B cell (primary cell): Measurements from ENCODE around the gene MESP2. TPM values are rescaled to one million over a fixed set of nuclear protein-coding genes. Genes with fewer than 3 reads are reported as not detected.

Experiments used
- ATAC-seq: fragments of 200-7000 bp; cut with Tn5 transposase; one replicate; pipeline ENCODE4 v1.10.0; 2021; ENCODE audit warnings: low read depth, mild to moderate bottlenecking, moderate number of reproducible peaks, moderate library complexity
- CTCF ChIA-PET: fragments of 350-600 bp; sonication (Branson Sonifier 250); formaldehyde crosslinking; loops from one replicate; lab custom pipeline; 2021; ENCODE audit warnings: antibody characterized with exemption, inconsistent platforms; lab: Charles Lee
- POLR2A ChIA-PET: fragments of 350-600 bp; sonication (Branson Sonifier 250); formaldehyde crosslinking; loops from one replicate; lab custom pipeline; 2021; ENCODE audit warnings: antibody characterized with exemption; lab: Charles Lee
- DNase-seq: peaks from one replicate; pipeline ENCODE4 v3.0.0; 2013
- H2AFZ ChIP-seq: 2 replicates; pipeline ENCODE4 v1.6.1; 2012; ENCODE audit warnings: mild to moderate bottlenecking, low read depth, low read length; ENCODE audit not compliant: insufficient read depth, poor library complexity, severe bottlenecking
- H3K27ac ChIP-seq, 2 donors: 1 replicate in 1 of 2; 2 replicates in 1 of 2; pipeline ENCODE4 v1.5.1; 2012 to 2013; ENCODE audit warnings: low read length in 2 of 2, mild to moderate bottlenecking in 2 of 2, moderate library complexity in 1 of 2
- H3K27me3 ChIP-seq, 4 experiments: fragments of 200-600 bp in 1 of 4; sonication (generic) in 1 of 4; replicated peaks in 1 of 4; 1 replicate in 2 of 4; 2 replicates in 2 of 4; pipeline versions ENCODE4 v1.6.1 to v1.7.0; 2013 to 2016; ENCODE audit warnings: low read length in 3 of 4, mild to moderate bottlenecking in 2 of 4, mixed read lengths in 1 of 4, moderate library complexity in 1 of 4; ENCODE audit not compliant: insufficient read depth in 4 of 4, control insufficient read depth in 3 of 4; ENCODE audit errors: control extremely low read depth in 1 of 4
- H3K36me3 ChIP-seq, 2 experiments: replicated peaks in 1 of 2; 1 replicate in 1 of 2; 2 replicates in 1 of 2; pipeline versions ENCODE4 v1.6.1 to v1.7.1; 2013; ENCODE audit warnings: low read length in 1 of 2; ENCODE audit not compliant: insufficient read depth in 2 of 2, control insufficient read depth in 1 of 2; ENCODE audit errors: control extremely low read depth in 1 of 2, extremely low read depth in 1 of 2
- H3K4me1 ChIP-seq, 2 donors: fragments of 200-600 bp in 1 of 2; sonication (generic) in 1 of 2; 1 replicate in 1 of 2; 2 replicates in 1 of 2; pipeline versions ENCODE4 v1.5.1 to v1.6.1; 2013 to 2017; ENCODE audit warnings: low read length in 2 of 2; ENCODE audit not compliant: control insufficient read depth in 2 of 2, insufficient read depth in 2 of 2
- H3K4me2 ChIP-seq: replicated peaks from 2 replicates; pipeline ENCODE3; 2012; ENCODE audit warnings: mild to moderate bottlenecking, low read depth, low read length; ENCODE audit not compliant: poor library complexity, severe bottlenecking
- H3K4me3 ChIP-seq, 5 experiments: fragments of 200-600 bp in 1 of 5; sonication (generic) in 1 of 5; 1 replicate in 3 of 5; 2 replicates in 2 of 5; pipeline versions ENCODE4 v1.5.1 to v1.7.0; 2011 to 2016; ENCODE audit warnings: low read length in 4 of 5, mild to moderate bottlenecking in 4 of 5, low read depth in 2 of 5, control low read depth in 1 of 5, moderate library complexity in 1 of 5; ENCODE audit not compliant: insufficient read depth in 1 of 5; ENCODE audit errors: control extremely low read depth in 1 of 5, extremely low read depth in 1 of 5
- H3K79me2 ChIP-seq: fragments of 200-600 bp; sonication (generic); one replicate; pipeline ENCODE4 v1.6.0; 2016; ENCODE audit warnings: low read length; ENCODE audit not compliant: control insufficient read depth, insufficient read depth
- H3K9ac ChIP-seq: fragments of 200-600 bp; sonication (generic); 2 replicates; pipeline ENCODE4 v1.6.1; 2017; ENCODE audit warnings: mild to moderate bottlenecking, low read length, moderate library complexity
- H3K9me3 ChIP-seq, 3 donors: one replicate each; pipeline versions ENCODE4 v1.6.1 to v1.7.1; 2013; ENCODE audit warnings: low read length in 2 of 3; ENCODE audit not compliant: control insufficient read depth in 2 of 3, insufficient read depth in 1 of 3; ENCODE audit errors: control extremely low read depth in 1 of 3
- H4K20me1 ChIP-seq: 2 replicates; pipeline ENCODE4 v1.6.0; 2012; ENCODE audit warnings: mild to moderate bottlenecking, low read length; ENCODE audit not compliant: insufficient read depth, control insufficient read depth, poor library complexity, severe bottlenecking
- H3K27ac Mint-ChIP-seq: one replicate; pipeline ENCODE4 v1.8.0; 2021; ENCODE audit warnings: mixed read lengths
- H3K27me3 Mint-ChIP-seq: one replicate; pipeline ENCODE4 v1.8.0; 2021; ENCODE audit warnings: mixed read lengths
- H3K4me1 Mint-ChIP-seq: one replicate; pipeline ENCODE4 v1.8.0; 2021; ENCODE audit warnings: mixed read lengths
- H3K4me3 Mint-ChIP-seq: one replicate; pipeline ENCODE4 v1.8.0; 2021; ENCODE audit warnings: mixed read lengths
- H3K9me3 Mint-ChIP-seq: one replicate; pipeline ENCODE4 v1.8.0; 2022; ENCODE audit warnings: mixed read lengths; ENCODE audit not compliant: insufficient read depth
- EZH2 ChIP-seq: IDR thresholded peaks from 2 replicates; pipeline ENCODE4 v1.6.1; 2012; ENCODE audit warnings: borderline replicate concordance, low read depth, mild to moderate bottlenecking, moderate library complexity, low read length; ENCODE audit not compliant: insufficient read depth, poor library complexity, severe bottlenecking
- WGBS: methylation state at CpG from one replicate; pipeline ENCODE4 v1.1.5; 2013; ENCODE audit warnings: missing lambda C conversion rate; ENCODE audit not compliant: insufficient coverage; 5-methylcytosine and 5-hydroxymethylcytosine counted together
- intact Hi-C: fragments of 100-400 bp; cut with micrococcal nuclease; formaldehyde crosslinking; loops from one replicate; pipeline ENCODE4 v1.10.0; 2022
- polyA plus RNA-seq: library from polyadenylated mRNA; depleted of rRNA; stranded (reverse); fragments of >200 nt; gene quantifications from 2 replicates; pipeline ENCODE4 v1.2.3, GENCODE V29; 2012
- total RNA-seq, 2 donors: library from RNA; stranded (reverse); fragments of 120-200 nt in 1 of 2; gene quantifications; 1 replicate in 1 of 2; 2 replicates in 1 of 2; pipeline versions ENCODE4 v1.2.3 to v1.2.4, GENCODE V29; 2013 to 2022
- TF ChIP-seq, protein P1 (sequence below): fragments of 200-600 bp; IDR thresholded peaks from one replicate; pipeline ENCODE4 v1.8.0; 2022; ENCODE audit warnings: antibody characterized with exemption, mild to moderate bottlenecking

MESP2 gene
- total and polyA plus RNA-seq, 2 donors (not counting 1 experiment from before 2014, with no cell fraction given), result not detected

DNA sequence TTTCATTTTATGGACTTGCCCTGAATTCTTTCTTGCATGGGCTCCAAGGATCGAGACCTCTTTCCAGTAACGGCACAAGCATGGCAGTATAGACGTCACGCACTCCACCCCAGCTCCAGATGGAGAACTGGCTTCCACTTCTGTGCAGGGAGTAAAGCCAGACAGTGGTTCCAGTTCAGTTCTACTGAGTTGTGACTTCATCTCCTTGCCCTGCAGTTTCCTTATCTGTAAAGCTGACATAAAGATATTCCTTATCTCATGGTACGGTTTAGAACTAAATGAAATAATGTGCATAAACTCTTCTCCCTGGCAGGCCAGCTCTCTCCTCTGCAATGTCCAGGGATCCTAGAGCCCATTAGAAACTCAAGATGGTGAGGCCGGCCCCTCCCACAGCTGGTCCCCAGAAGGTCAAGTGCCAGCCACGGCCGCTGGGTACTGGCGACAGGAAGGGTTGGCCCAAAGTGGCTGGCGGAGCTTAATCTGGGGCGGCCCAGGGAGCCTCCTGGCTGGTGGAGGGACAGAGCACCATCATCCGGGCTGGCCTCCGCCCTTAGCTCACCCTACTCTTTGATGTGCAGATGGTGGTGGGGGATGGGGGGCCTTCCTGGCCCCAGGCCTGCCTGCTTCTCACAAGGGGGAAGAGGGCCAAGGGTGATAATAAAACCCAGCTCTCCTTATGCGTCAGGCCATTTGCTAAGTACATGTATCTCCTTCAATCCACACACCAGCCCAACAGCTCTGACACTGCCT is 7.2 kb downstream of the MESP2 start:
- ChIA-PET POLR2A (interaction anchor here (0.6 kb wide), 1 partner anchor 419 kb away, joined by 3 read pairs; no protein-coding TSS in a partner anchor), CTCF (interaction anchor here (1.3 to 1.5 kb wide), 2 partner anchors 22 to 91 kb away, joined by 4 to 5 read pairs; no protein-coding TSS in a partner anchor)
- Histone ChIP-seq H3K4me2 (no peak overlapping the region), H3K27me3 (peaks cover 0 to 11% (median 0%) of the 10 kb centered on the region in 4 experiments), H3K9me3 (peaks cover 3 to 7% (median 5%) of the 10 kb centered on the region in 3 donors), H3K4me3 (no peak overlapping the region), H3K27ac (no peak overlapping the region), H3K9ac (no peak overlapping the region), H3K79me2 (no peaks in the 10 kb centered on the region), H2AFZ (no peak overlapping the region), H3K4me1 (peaks cover 10 to 39% of the 10 kb centered on the region in 2 donors), H3K36me3 (no peaks in the 10 kb centered on the region), H4K20me1 (no peaks in the 10 kb centered on the region)
- H3K27ac Mint-ChIP-seq, result peak overlapping the region; percentile 59
- intact Hi-C loops, result no loop called here
- H3K9me3 Mint-ChIP-seq, result peaks cover 4% of the 10 kb centered on the region
- 91% methylated on average over 5 of the region's 14 CpGs for WGBS
- TF ChIP-seq EZH2, result no peak
- TF ChIP-seq, protein P1, sequence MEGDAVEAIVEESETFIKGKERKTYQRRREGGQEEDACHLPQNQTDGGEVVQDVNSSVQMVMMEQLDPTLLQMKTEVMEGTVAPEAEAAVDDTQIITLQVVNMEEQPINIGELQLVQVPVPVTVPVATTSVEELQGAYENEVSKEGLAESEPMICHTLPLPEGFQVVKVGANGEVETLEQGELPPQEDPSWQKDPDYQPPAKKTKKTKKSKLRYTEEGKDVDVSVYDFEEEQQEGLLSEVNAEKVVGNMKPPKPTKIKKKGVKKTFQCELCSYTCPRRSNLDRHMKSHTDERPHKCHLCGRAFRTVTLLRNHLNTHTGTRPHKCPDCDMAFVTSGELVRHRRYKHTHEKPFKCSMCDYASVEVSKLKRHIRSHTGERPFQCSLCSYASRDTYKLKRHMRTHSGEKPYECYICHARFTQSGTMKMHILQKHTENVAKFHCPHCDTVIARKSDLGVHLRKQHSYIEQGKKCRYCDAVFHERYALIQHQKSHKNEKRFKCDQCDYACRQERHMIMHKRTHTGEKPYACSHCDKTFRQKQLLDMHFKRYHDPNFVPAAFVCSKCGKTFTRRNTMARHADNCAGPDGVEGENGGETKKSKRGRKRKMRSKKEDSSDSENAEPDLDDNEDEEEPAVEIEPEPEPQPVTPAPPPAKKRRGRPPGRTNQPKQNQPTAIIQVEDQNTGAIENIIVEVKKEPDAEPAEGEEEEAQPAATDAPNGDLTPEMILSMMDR, result no peak
- no peak for DNase-seq
- H3K4me1 Mint-ChIP-seq, result peaks cover 33% of the 10 kb centered on the region
- no peak for ATAC-seq
- H3K4me3 Mint-ChIP-seq, result peak overlapping the region; percentile 23
- peaks cover 7% of the 10 kb centered on the region for H3K27me3 Mint-ChIP-seq
